ENCODE measurements around the gene NELL2. TPM values are rescaled to one million over a fixed set of nuclear protein-coding genes. Genes with fewer than 3 reads are reported as not detected.

Gene NELL2
- total RNA-seq, 1 donor from 2014 or later: 6.6 TPM

Other genes starting within 250 kb of the NELL2 start
- gene DBX2, start 174.8 kb upstream of the NELL2 start, total RNA-seq: 0.12 TPM